ENCODE measurements around the gene TAS2R7.

TAS2R7 gene, protein sequence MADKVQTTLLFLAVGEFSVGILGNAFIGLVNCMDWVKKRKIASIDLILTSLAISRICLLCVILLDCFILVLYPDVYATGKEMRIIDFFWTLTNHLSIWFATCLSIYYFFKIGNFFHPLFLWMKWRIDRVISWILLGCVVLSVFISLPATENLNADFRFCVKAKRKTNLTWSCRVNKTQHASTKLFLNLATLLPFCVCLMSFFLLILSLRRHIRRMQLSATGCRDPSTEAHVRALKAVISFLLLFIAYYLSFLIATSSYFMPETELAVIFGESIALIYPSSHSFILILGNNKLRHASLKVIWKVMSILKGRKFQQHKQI

DNA sequence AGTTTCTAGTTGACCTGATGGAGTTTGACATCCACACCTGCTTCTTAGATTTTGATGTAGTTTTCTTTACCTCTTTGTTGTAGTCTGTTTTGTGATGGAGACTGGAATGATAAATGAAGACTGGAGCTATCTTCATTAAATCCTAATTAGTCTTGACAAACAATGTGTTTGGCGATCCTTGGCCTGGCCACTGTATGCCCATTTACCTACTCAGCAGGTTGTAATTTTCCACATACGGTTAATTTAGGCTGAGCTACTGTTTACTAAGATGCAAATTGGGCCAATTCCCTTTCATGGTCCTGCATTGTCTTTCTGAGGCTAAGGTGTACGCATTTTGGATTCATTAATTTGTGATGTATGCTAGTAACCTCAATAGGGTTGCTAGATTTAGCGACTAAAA is at the start of gene TAS2R7:
TSS of gene TAS2R7 (minus strand) at position 41 of the 400 bp plus-strand sequence. CDS start 57 bp downstream, outside the sequence.
- Histone ChIP-seq H3K4me3 (ENCODE audit: low read depth in 1 of 2, low read length in 2 of 2) (no peak within 1 kb of the TSS), H3K27me3 (ENCODE audit: control insufficient read depth in 1 of 2, insufficient read depth in 2 of 2, low read length in 2 of 2) (no peaks in the 10 kb centered on the region), H3K9me3 (ENCODE audit: low read length) (no peaks in the 10 kb centered on the region), H3K4me1 (ENCODE audit: insufficient read depth, low read length) (no peaks in the 10 kb centered on the region), H3K36me3 (ENCODE audit: insufficient read depth, low read length) (no peaks in the 10 kb centered on the region), H3K27ac (ENCODE audit: low read depth, low read length) (no peak within 1 kb of the TSS), H3K9ac (ENCODE audit: low read length) (no peak within 1 kb of the TSS)

DNA sequence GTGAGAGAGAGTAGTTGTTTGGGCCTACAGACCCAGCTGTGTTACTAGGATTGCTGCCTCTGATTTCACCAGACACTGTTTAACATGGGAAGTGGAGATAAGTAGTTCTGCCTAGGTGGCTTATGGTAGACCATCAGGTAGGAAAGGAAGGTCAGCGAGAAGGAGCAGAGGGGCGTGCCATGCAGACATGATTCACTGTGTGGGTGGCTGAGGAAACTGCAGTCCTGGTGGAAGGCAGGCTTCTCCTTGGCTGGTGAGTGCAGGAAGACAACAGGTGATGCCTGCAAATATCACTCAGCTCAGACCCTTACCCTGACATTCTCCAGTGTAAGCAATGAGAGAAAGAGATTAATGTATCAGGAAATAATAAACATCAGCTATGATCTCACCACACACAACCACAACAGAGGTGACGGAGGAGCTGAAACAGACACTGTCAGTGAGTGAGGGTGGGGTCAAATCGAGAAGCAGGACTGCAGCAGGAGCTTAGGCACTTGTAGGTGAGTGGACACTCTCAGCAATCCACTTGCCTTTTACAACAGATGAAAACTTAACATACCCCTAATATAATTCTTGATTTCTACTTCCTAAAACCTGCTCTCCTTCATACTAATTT is 48.9 kb upstream of the TAS2R7 start:
- H3K27ac ChIP-seq (ENCODE audit: low read depth, low read length): no peak overlapping the region
- H3K27me3 ChIP-seq (ENCODE audit: control insufficient read depth in 1 of 2, insufficient read depth in 2 of 2, low read length in 2 of 2): no peaks in the 10 kb centered on the region
- H3K36me3 ChIP-seq (ENCODE audit: insufficient read depth, low read length): no peaks in the 10 kb centered on the region
- H3K9ac ChIP-seq (ENCODE audit: low read length): no peak overlapping the region
- no peak overlapping the region for H3K4me3 ChIP-seq (ENCODE audit: low read depth in 1 of 2, low read length in 2 of 2)
- peaks cover 4% of the 10 kb centered on the region for H3K9me3 ChIP-seq (ENCODE audit: low read length)
- H3K4me1 ChIP-seq (ENCODE audit: insufficient read depth, low read length): no peaks in the 10 kb centered on the region

DNA sequence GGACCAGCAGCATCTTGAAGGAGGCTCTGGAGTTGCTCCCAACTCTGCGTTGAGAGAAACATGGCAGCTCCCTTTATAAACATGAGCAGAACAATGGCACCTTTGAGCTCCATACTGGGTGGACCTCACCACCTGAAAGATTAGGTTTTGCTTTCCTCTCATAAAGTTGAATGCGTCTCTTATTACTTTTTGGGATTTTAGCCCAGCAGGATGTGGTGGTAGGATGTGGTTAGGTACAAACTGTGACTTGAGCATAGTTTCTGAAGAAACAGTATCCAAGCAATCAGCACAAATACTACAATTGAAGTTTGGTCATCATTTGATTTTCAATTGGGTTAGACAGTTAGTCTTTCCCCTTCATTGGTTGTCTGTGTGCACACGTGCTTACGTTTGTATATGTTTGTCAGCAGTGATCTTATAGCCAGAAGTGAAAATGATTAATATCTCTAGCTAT is 47.0 kb upstream of the TAS2R7 start, which contains the start of gene PRR4:
TSS of gene PRR4 (minus strand) at position 51 of the 454 bp plus-strand sequence. CDS start at position 13, 38 bp downstream.
- H3K9me3 ChIP-seq (ENCODE audit: low read length): no peaks in the 10 kb centered on the region
- no peaks in the 10 kb centered on the region for H3K4me1 ChIP-seq (ENCODE audit: insufficient read depth, low read length)
- no peak within 1 kb of the TSS for H3K4me3 ChIP-seq (ENCODE audit: low read depth in 1 of 2, low read length in 2 of 2)
- H3K36me3 ChIP-seq (ENCODE audit: insufficient read depth, low read length): no peaks in the 10 kb centered on the region
- no peaks in the 10 kb centered on the region for H3K27me3 ChIP-seq (ENCODE audit: control insufficient read depth in 1 of 2, insufficient read depth in 2 of 2, low read length in 2 of 2)
- H3K9ac ChIP-seq (ENCODE audit: low read length): no peak within 1 kb of the TSS
- no peak within 1 kb of the TSS for H3K27ac ChIP-seq (ENCODE audit: low read depth, low read length)

DNA sequence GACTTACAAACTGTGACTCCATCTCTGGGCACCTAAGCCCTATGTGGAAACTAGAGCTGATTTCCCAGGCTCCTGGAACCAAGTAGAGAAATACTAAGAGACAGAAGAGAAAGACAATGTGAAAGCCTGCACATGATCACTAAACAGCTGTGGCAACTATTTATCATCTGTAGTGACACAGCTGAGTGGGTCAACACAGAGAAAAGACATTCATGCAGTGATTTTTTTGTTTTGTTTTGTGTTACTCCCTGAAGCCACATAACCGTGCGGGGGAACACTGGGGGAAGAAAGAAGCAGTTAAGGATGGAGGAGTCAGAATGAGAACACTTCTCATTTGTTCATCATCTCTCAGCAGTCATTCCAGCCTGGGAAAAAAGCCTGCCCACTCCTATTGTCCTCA is 45.3 kb upstream of the TAS2R7 start:
- H3K27me3 ChIP-seq (ENCODE audit: control insufficient read depth in 1 of 2, insufficient read depth in 2 of 2, low read length in 2 of 2): no peaks in the 10 kb centered on the region
- H3K27ac ChIP-seq (ENCODE audit: low read depth, low read length): no peak overlapping the region
- H3K9ac ChIP-seq (ENCODE audit: low read length): no peak overlapping the region
- H3K9me3 ChIP-seq (ENCODE audit: low read length): no peaks in the 10 kb centered on the region
- H3K36me3 ChIP-seq (ENCODE audit: insufficient read depth, low read length): no peaks in the 10 kb centered on the region
- no peak overlapping the region for H3K4me3 ChIP-seq (ENCODE audit: low read depth in 1 of 2, low read length in 2 of 2)
- no peaks in the 10 kb centered on the region for H3K4me1 ChIP-seq (ENCODE audit: insufficient read depth, low read length)

DNA sequence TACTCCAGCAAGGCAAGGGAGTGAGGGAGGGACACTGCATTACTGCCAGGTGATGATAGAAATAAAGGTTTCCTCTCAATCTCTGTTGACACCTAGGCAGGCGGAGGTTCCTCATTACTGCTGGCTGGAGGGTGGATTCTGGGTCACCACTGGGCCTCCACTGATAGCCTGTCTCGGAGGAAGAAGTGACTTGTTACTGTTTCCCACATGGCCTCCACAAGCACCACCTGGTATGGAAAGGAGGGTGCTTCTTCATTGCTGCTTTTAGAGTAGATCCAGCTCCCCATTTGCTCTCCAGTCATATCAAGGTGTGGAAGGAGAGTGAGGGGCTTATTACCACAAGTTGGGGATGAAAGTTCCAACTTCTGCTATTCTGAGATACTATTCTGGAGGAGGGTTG is 40.4 kb upstream of the TAS2R7 start:
- H3K4me1 ChIP-seq (ENCODE audit: insufficient read depth, low read length): no peaks in the 10 kb centered on the region
- H3K27ac ChIP-seq (ENCODE audit: low read depth, low read length): no peak overlapping the region
- no peaks in the 10 kb centered on the region for H3K36me3 ChIP-seq (ENCODE audit: insufficient read depth, low read length)
- no peak overlapping the region for H3K9ac ChIP-seq (ENCODE audit: low read length)
- no peaks in the 10 kb centered on the region for H3K27me3 ChIP-seq (ENCODE audit: control insufficient read depth in 1 of 2, insufficient read depth in 2 of 2, low read length in 2 of 2)
- H3K4me3 ChIP-seq (ENCODE audit: low read depth in 1 of 2, low read length in 2 of 2): no peak overlapping the region
- H3K9me3 ChIP-seq (ENCODE audit: low read length): no peaks in the 10 kb centered on the region

DNA sequence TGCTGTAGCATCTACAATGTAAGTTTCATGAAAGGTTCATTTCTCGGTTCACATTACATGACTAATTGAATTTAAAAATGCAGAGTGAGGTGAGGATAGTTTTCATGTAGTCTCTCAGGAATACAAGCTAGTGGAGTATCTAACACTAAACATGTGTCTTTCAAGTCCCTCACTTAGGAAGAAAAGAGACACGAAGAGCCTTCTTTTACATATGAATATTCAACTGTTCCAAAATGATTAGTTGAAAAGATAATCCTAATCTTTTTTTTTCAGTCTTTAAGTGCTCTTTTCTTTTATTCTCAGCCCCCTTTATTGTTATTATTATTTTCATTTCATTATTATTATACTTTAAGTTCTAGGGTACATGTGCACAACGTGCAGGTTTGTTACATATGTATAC is 36.0 kb upstream of the TAS2R7 start:
- H3K27ac ChIP-seq (ENCODE audit: low read depth, low read length): no peak overlapping the region
- no peak overlapping the region for H3K4me3 ChIP-seq (ENCODE audit: low read depth in 1 of 2, low read length in 2 of 2)
- H3K4me1 ChIP-seq (ENCODE audit: insufficient read depth, low read length): no peaks in the 10 kb centered on the region
- H3K9ac ChIP-seq (ENCODE audit: low read length): no peak overlapping the region
- H3K27me3 ChIP-seq (ENCODE audit: control insufficient read depth in 1 of 2, insufficient read depth in 2 of 2, low read length in 2 of 2): no peaks in the 10 kb centered on the region
- H3K9me3 ChIP-seq (ENCODE audit: low read length): no peaks in the 10 kb centered on the region
- no peaks in the 10 kb centered on the region for H3K36me3 ChIP-seq (ENCODE audit: insufficient read depth, low read length)

DNA sequence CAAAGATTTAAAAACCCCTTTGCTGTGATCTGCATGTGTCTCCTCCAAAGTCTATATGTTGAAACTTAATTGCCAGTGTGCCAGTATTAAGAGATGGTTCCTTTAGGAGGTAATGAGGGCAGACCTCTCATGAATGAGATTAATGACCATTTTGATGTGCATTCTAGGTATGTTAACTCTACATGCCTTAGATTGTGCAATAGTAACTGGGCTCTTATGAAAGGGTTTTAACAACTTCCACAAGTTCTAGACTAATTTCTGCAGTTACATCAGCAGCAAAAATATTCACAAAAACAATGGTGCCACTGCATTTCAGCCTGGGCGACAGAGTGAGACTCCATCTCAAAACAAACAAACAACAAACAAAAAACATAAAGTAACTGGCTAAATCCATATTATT is 27.6 kb upstream of the TAS2R7 start:
- Histone ChIP-seq H3K4me1 (ENCODE audit: insufficient read depth, low read length) (no peaks in the 10 kb centered on the region), H3K36me3 (ENCODE audit: insufficient read depth, low read length) (no peaks in the 10 kb centered on the region), H3K4me3 (ENCODE audit: low read depth in 1 of 2, low read length in 2 of 2) (no peak overlapping the region)

DNA sequence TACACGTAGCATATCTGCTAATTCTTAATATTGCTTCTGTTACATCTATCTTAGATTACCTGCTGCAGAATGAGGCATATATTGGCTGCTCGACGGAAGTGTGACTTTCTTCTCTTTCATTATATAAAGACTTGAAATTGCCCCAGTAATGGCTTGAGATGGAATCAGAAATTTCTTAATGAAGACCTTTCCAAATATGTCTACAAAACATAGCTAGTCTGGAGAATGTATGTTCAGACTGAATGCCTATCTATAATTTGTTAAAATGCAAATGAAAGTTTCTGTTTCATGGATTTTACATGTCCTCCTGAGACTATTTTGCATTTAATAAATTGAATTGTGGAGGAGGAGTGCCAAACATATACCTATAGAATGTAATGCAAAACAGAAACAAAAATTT is 23.8 kb upstream of the TAS2R7 start, which contains the start of gene TAS2R10:
TSS of gene TAS2R10 (minus strand) at position 101 of the 400 bp plus-strand sequence. CDS start at position 12, 89 bp downstream.
- Histone ChIP-seq H3K9me3 (ENCODE audit: low read length) (no peaks in the 10 kb centered on the region), H3K9ac (ENCODE audit: low read length) (no peak within 1 kb of the TSS), H3K4me3 (ENCODE audit: low read depth in 1 of 2, low read length in 2 of 2) (no peak within 1 kb of the TSS), H3K36me3 (ENCODE audit: insufficient read depth, low read length) (no peaks in the 10 kb centered on the region), H3K27ac (ENCODE audit: low read depth, low read length) (no peak within 1 kb of the TSS), H3K4me1 (ENCODE audit: insufficient read depth, low read length) (no peaks in the 10 kb centered on the region), H3K27me3 (ENCODE audit: control insufficient read depth in 1 of 2, insufficient read depth in 2 of 2, low read length in 2 of 2) (no peaks in the 10 kb centered on the region)

More for the DNA sequence above, 27.6 kb upstream of the TAS2R7 start:
- Histone ChIP-seq H3K9ac (ENCODE audit: low read length) (no peak overlapping the region), H3K9me3 (ENCODE audit: low read length) (no peaks in the 10 kb centered on the region), H3K27ac (ENCODE audit: low read depth, low read length) (no peak overlapping the region), H3K27me3 (ENCODE audit: control insufficient read depth in 1 of 2, insufficient read depth in 2 of 2, low read length in 2 of 2) (no peaks in the 10 kb centered on the region)

DNA sequence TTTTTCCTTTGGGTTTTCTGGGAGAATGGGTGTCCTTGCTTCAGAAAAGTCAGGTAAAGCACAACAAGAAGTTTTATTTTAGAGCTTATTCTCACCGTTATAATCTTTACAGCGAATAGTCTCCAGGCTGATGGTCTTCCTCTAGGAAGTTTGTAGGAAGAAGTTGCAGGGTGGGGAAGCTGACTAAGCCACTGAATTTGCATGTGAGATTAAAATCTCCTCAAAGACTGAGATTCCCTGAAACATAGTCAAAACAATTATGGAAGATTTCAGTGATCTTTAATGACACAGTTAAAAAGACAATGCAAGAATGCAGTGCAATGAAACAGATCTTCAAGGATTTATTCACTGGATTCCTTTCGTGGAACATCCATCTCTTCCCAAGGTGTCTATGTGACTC is 22.5 kb upstream of the TAS2R7 start:
- no peaks in the 10 kb centered on the region for H3K27me3 ChIP-seq (ENCODE audit: control insufficient read depth in 1 of 2, insufficient read depth in 2 of 2, low read length in 2 of 2)
- no peaks in the 10 kb centered on the region for H3K9me3 ChIP-seq (ENCODE audit: low read length)
- no peaks in the 10 kb centered on the region for H3K36me3 ChIP-seq (ENCODE audit: insufficient read depth, low read length)
- H3K4me1 ChIP-seq (ENCODE audit: insufficient read depth, low read length): no peaks in the 10 kb centered on the region
- no peak overlapping the region for H3K27ac ChIP-seq (ENCODE audit: low read depth, low read length)
- H3K9ac ChIP-seq (ENCODE audit: low read length): no peak overlapping the region
- no peak overlapping the region for H3K4me3 ChIP-seq (ENCODE audit: low read depth in 1 of 2, low read length in 2 of 2)

DNA sequence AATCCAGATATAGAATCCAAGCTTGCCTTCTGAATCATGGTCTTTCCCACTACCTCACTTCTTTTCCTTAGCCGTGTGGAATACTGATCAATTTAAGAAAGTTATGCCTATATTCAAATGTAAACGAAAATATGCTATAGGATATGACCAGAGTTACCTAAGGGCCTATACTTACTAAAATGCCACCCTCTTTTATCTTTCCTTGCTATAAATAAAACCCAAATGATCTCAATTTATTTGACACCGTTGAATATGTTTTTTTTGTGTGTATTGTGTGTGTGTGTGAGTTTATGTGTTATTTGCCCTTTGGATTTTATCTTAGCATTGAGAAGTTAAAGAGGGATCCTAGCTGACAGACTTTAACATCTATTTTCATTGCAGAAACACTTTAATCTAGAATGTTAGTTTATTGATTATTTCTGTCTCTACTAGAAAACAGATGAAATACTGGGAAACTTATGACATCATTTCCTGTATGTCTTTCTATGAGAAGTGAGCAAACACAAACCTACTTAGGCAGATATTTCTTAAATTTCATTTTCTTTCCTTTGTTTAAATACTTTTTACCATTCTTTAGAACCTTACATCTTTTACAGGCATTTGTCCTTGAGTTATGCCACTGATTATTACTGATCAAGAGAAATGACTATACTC is 9.6 kb upstream of the TAS2R7 start:
- no peaks in the 10 kb centered on the region for H3K4me1 ChIP-seq (ENCODE audit: insufficient read depth, low read length)
- H3K36me3 ChIP-seq (ENCODE audit: insufficient read depth, low read length): no peaks in the 10 kb centered on the region
- no peaks in the 10 kb centered on the region for H3K27me3 ChIP-seq (ENCODE audit: control insufficient read depth in 1 of 2, insufficient read depth in 2 of 2, low read length in 2 of 2)
- no peaks in the 10 kb centered on the region for H3K9me3 ChIP-seq (ENCODE audit: low read length)
- no peak overlapping the region for H3K9ac ChIP-seq (ENCODE audit: low read length)
- no peak overlapping the region for H3K27ac ChIP-seq (ENCODE audit: low read depth, low read length)
- no peak overlapping the region for H3K4me3 ChIP-seq (ENCODE audit: low read depth in 1 of 2, low read length in 2 of 2)

DNA sequence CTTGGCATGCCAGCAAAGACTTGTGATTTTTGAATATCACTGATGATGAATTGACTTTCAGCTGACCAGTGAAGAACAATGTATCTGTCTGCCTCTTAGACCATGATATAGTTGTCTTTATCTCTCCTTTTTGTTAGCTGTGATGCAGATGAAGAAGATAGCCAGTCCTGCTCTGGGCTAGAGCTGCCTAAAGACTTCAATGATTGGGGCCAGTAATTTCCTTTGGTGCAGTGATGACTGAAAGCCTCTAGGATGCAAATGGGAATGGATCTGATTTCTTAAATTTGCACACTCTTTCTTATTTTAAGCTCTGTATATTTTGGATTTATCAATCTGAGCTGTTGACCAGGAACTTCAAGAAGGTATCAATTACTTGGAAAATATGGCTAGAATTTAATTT is 7.6 kb upstream of the TAS2R7 start, which contains the start of gene TAS2R9:
TSS of gene TAS2R9 (minus strand) at position 101 of the 400 bp plus-strand sequence. CDS start at position 8, 93 bp downstream.
- no peaks in the 10 kb centered on the region for H3K9me3 ChIP-seq (ENCODE audit: low read length)
- no peak within 1 kb of the TSS for H3K9ac ChIP-seq (ENCODE audit: low read length)
- no peaks in the 10 kb centered on the region for H3K4me1 ChIP-seq (ENCODE audit: insufficient read depth, low read length)
- no peak within 1 kb of the TSS for H3K27ac ChIP-seq (ENCODE audit: low read depth, low read length)
- H3K27me3 ChIP-seq (ENCODE audit: control insufficient read depth in 1 of 2, insufficient read depth in 2 of 2, low read length in 2 of 2): no peaks in the 10 kb centered on the region
- H3K4me3 ChIP-seq (ENCODE audit: low read depth in 1 of 2, low read length in 2 of 2): no peak within 1 kb of the TSS
- no peaks in the 10 kb centered on the region for H3K36me3 ChIP-seq (ENCODE audit: insufficient read depth, low read length)

Data from muscle layer of colon (tissue), 2 donors.